Measurements from ENCODE around the gene ANP32B. TPM values are rescaled to one million over a fixed set of nuclear protein-coding genes. Genes with fewer than 3 reads are reported as not detected.

The ANP32B gene
- total and polyA plus RNA-seq, 2 experiments from 2014 or later: 13.1 to 114 TPM

- Histone ChIP-seq H4K20me1 (replicated peaks; ENCODE audit: insufficient read depth) (peaks cover 6% of the 10 kb centered on the region), H3K27ac (ENCODE audit: low read depth) (no peak overlapping the region), H3K4me1 (ENCODE audit: insufficient read depth) (no peaks in the 10 kb centered on the region), H3K4me2 (no peak overlapping the region), H3F3A (replicated peaks; ENCODE audit: low read depth) (no peaks in the 10 kb centered on the region), H3K79me2 (replicated peaks; ENCODE audit: insufficient read depth) (peaks cover 4% of the 10 kb centered on the region; the same call in 1 of the 2 replicates), H2AFZ (no peak overlapping the region), H3K36me3 (ENCODE audit: insufficient read depth) (peaks cover 5% of the 10 kb centered on the region), H3K27me3 (ENCODE audit: insufficient read depth) (no peaks in the 10 kb centered on the region), H3K9me2 (ENCODE audit: insufficient read depth) (no peaks in the 10 kb centered on the region), H3K4me3 (no peak overlapping the region)
- no peak overlapping the region for H3K4me3 Mint-ChIP-seq
- no peak overlapping the region for H3K27ac Mint-ChIP-seq
- peaks cover 40% of the 10 kb centered on the region for H3K36me3 Mint-ChIP-seq (ENCODE audit: low read depth)
- no peaks in the 10 kb centered on the region for H3K9me3 Mint-ChIP-seq
- H3K4me1 Mint-ChIP-seq: no peaks in the 10 kb centered on the region; the same call in 2 of the 3 replicates
- peaks cover 6% of the 10 kb centered on the region for H3K27me3 Mint-ChIP-seq (ENCODE audit: insufficient read depth, low read depth, poor library complexity)
- DNase-seq (ENCODE audit: low spot score): no peak
- TF ChIP-seq ZNF114 (CRISPR knock-in tag; IDR thresholded peaks at IDR 0.05) (no peak), REST (IDR thresholded peaks at IDR 0.05; ENCODE audit: unreplicated experiment) (no peak), CREB1 (CRISPR knock-in tag; IDR thresholded peaks at IDR 0.05; ENCODE audit: low read depth) (no peak), POLR2AphosphoS5 (IDR thresholded peaks at IDR 0.05; ENCODE audit: low read depth) (no peak), CTCF (conservative IDR thresholded peaks at IDR 0.05; ENCODE audit: low read depth in 2 of 2) (no peak), EZH2phosphoT487 (IDR thresholded peaks at IDR 0.05; ENCODE audit: unreplicated experiment) (no peak), NANOG (IDR thresholded peaks at IDR 0.05; ENCODE audit: borderline replicate concordance) (no peak), EZH2 (IDR thresholded peaks at IDR 0.05; ENCODE audit: low read depth, unreplicated experiment) (no peak), ZNF331 (CRISPR knock-in tag; IDR thresholded peaks at IDR 0.05; ENCODE audit: low read depth) (no peak), JUNB (IDR thresholded peaks at IDR 0.05; ENCODE audit: unreplicated experiment) (no peak), ETS1 (IDR thresholded peaks at IDR 0.05) (no peak), ZNF462 (CRISPR knock-in tag; IDR thresholded peaks at IDR 0.05) (no peak), STAT1 (IDR thresholded peaks at IDR 0.05; ENCODE audit: unreplicated experiment) (no peak)
- ATAC-seq: peak; percentile 62
Measured at GRCh38 chr9:98064623-98065392, 81.7 kb downstream of the ANP32B start.

Measured in GM23338 (cell line).